K562 (cell line): ENCODE results near the gene ERICH6. TPM values are rescaled to one million over a fixed set of nuclear protein-coding genes. Genes with fewer than 3 reads are reported as not detected.

Source experiments
- ATF1 ChIP-seq, 2 experiments: fragments of 450-650 bp in 1 of 2; IDR thresholded peaks; 2 replicates each; pipeline ENCODE4 v1.6.1; 2016; ENCODE audit warnings: missing compliant biosample characterization in 1 of 2, missing genetic modification characterization in 1 of 2
- BCL6 ChIP-seq: fragments of 250-450 bp; sonication (Bioruptor Pico); IDR thresholded peaks from 2 replicates; pipeline ENCODE4 v1.4.0; 2020
- CEBPB ChIP-seq: fragments of 450-650 bp; IDR thresholded peaks from 2 replicates; pipeline ENCODE4 v1.6.1; 2016; ENCODE audit warnings: missing genetic modification characterization, missing compliant biosample characterization
- CHCHD3 ChIP-seq: fragments of 250-450 bp; sonication (Bioruptor Pico); IDR thresholded peaks from 2 replicates; pipeline ENCODE4 v2.1.2; 2022; ENCODE audit warnings: mild to moderate bottlenecking
- ESRRA ChIP-seq: fragments of 450-650 bp; IDR thresholded peaks from 2 replicates; pipeline ENCODE4 v1.6.1; 2014; ENCODE audit warnings: low read depth, mild to moderate bottlenecking, moderate library complexity, borderline replicate concordance
- HNRNPK ChIP-seq: fragments of 200-400 bp; formaldehyde crosslinking; IDR thresholded peaks from one replicate; pipeline ENCODE4 v1.6.1; 2018; ENCODE audit warnings: mild to moderate bottlenecking, low read depth, low read length; ENCODE audit not compliant: poor library complexity, severe bottlenecking
- ILK ChIP-seq: fragments of 450-650 bp; IDR thresholded peaks from 2 replicates; pipeline ENCODE4 v1.6.1; 2016; ENCODE audit warnings: missing genetic modification characterization, low read depth, mild to moderate bottlenecking, missing compliant biosample characterization, moderate library complexity, borderline replicate concordance
- MCM2 ChIP-seq: fragments of 450-650 bp; IDR thresholded peaks from 2 replicates; pipeline ENCODE4 v1.6.1; 2017; ENCODE audit warnings: low read depth, mild to moderate bottlenecking
- MCM7 ChIP-seq, 2 experiments: fragments of 450-650 bp; IDR thresholded peaks; 2 replicates each; pipeline ENCODE4 v1.6.1; 2016 to 2018
- NBN ChIP-seq: fragments of 450-650 bp; IDR thresholded peaks from 2 replicates; pipeline ENCODE4 v1.6.1; 2016; ENCODE audit warnings: low read depth, mild to moderate bottlenecking
- NCOA1 ChIP-seq: fragments of 450-650 bp; IDR thresholded peaks from 2 replicates; pipeline ENCODE4 v1.6.1; 2016; ENCODE audit warnings: low read depth
- RBM14 ChIP-seq: fragments of 200-400 bp; formaldehyde crosslinking; IDR thresholded peaks from 2 replicates; pipeline ENCODE4 v1.6.1; 2018; ENCODE audit warnings: low read depth, mild to moderate bottlenecking, low read length, moderate library complexity, borderline replicate concordance; ENCODE audit not compliant: insufficient read depth
- SMAD1 ChIP-seq: fragments of 150-350 bp; IDR thresholded peaks from 2 replicates; pipeline ENCODE4 v1.6.1; 2014; ENCODE audit warnings: low read length, low read depth; ENCODE audit not compliant: partially characterized antibody
- XRCC4 ChIP-seq: IDR thresholded peaks from one replicate; pipeline ENCODE4 v1.6.1; 2011; ENCODE audit not compliant: insufficient read depth, insufficient read length; ENCODE audit errors: extremely low read depth
- ZFP36 ChIP-seq: fragments of 150-350 bp; IDR thresholded peaks from 2 replicates; pipeline ENCODE4 v1.6.1; 2018; ENCODE audit warnings: low read length, low read depth; ENCODE audit not compliant: partially characterized antibody
- ZNF12 ChIP-seq: sonication (generic); formaldehyde crosslinking; IDR thresholded peaks from 2 replicates; pipeline ENCODE4 v1.4.0; 2020; ENCODE audit warnings: mild to moderate bottlenecking, missing genetic modification reagents
- ZNF133 ChIP-seq: fragments of 250-450 bp; sonication (Bioruptor Pico); IDR thresholded peaks from 2 replicates; pipeline ENCODE4 v1.4.0; 2020; ENCODE audit warnings: mild to moderate bottlenecking
- ZNF778 ChIP-seq: fragments of 450-650 bp; formaldehyde crosslinking; IDR thresholded peaks from 2 replicates; pipeline ENCODE4 v1.4.0; 2020; ENCODE audit warnings: mild to moderate bottlenecking, moderate library complexity
- polyA plus RNA-seq, 8 experiments: library from polyadenylated mRNA; depleted of rRNA in 4 of 8; stranded (reverse) in 5 of 8; unstranded in 3 of 8; fragments of >200 nt; fragmentation: Nextera tagmentation in 2 of 8; fragmentation: Illumina TruSeq in 1 of 8; extraction: Ambion mirVana in 2 of 8; extraction: Trizol in 1 of 8; gene quantifications; 2 replicates each; pipeline versions ENCODE4 v1.2.1 to v1.2.3, GENCODE V29; 2011 to 2014; ENCODE audit warnings: inconsistent platforms in 1 of 8, missing spikeins in 1 of 8
- total RNA-seq, 7 experiments: library from RNA; depleted of rRNA in 6 of 7; stranded (reverse); fragments of >200 nt in 6 of 7; fragmentation: Illumina TruSeq in 2 of 7; extraction: Trizol in 2 of 7; gene quantifications; 2 replicates each; pipeline versions ENCODE4 v1.2.1 to v1.2.3, GENCODE V29; 2011 to 2021; ENCODE audit warnings: low replicate concordance in 1 of 7
- TF ChIP-seq, protein P1 (sequence below): fragments of 450-650 bp; IDR thresholded peaks from 2 replicates; pipeline ENCODE4 v1.7.1; 2018; ENCODE audit warnings: mild to moderate bottlenecking, low read depth; ENCODE audit not compliant: partially characterized antibody
- TF ChIP-seq, protein P2 (sequence below): fragments of 250-450 bp; sonication (Bioruptor Pico); IDR thresholded peaks from 2 replicates; pipeline ENCODE4 v1.8.0; 2022; ENCODE audit warnings: moderate library complexity, mild to moderate bottlenecking, inconsistent platforms
- TF ChIP-seq, protein P3 (sequence below): sonication (generic); formaldehyde crosslinking; IDR thresholded peaks from 2 replicates; pipeline ENCODE4 v1.8.0; 2022; ENCODE audit warnings: missing genetic modification reagents, mild to moderate bottlenecking, borderline replicate concordance
- TF ChIP-seq, protein P4 (sequence below): sonication (generic); formaldehyde crosslinking; IDR thresholded peaks from 2 replicates; pipeline ENCODE4 v1.8.0; 2022; ENCODE audit warnings: mild to moderate bottlenecking, missing genetic modification reagents
- TF ChIP-seq, protein P5 (sequence below): fragments of 450-650 bp; IDR thresholded peaks from 2 replicates; pipeline ENCODE4 v1.7.0; 2016; ENCODE audit warnings: borderline replicate concordance

The ERICH6 gene
- total and polyA plus RNA-seq, 9 of the 15 experiments (the other 6 are each of a cell fraction or from before 2014, with no cell fraction given) = not detected

DNA sequence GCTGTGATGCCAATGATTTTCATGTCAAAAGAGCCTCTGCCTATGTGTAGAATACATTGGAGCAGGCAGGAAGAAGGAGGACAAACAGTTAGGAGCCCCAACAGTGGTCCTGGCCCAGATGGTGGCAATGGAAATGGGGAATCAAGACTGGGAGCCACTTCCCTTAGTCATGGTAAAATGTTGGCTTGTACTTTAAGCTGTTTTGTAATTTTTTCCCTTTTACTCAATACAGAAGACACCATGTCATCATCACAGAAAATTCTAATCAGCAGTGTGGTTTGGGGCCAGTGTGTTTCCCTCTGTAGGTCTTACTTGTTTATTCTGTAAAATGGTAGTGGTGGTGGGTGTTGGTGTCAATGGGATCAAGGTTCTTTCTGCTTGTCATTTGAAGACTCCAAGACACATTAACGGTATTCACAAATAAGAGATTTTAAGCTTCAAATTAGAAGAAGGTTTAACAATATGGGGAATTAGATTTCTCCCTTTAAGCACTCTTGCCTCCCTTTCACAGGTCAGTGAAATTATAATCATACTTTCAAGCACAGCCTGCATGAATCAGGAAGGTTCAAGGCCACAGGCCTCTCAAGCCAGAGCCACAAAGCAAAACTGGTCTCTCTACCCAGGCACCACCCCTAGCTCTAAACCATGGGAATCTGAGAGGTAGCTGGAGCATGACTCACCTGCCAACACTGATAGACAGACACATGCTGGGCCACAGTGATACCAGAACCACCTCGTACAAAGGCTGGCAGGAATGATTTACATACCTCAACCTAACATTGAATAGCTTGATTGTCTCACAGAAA is 34.4 kb upstream of the ERICH6 start (continued):
- TF ChIP-seq, protein P1, sequence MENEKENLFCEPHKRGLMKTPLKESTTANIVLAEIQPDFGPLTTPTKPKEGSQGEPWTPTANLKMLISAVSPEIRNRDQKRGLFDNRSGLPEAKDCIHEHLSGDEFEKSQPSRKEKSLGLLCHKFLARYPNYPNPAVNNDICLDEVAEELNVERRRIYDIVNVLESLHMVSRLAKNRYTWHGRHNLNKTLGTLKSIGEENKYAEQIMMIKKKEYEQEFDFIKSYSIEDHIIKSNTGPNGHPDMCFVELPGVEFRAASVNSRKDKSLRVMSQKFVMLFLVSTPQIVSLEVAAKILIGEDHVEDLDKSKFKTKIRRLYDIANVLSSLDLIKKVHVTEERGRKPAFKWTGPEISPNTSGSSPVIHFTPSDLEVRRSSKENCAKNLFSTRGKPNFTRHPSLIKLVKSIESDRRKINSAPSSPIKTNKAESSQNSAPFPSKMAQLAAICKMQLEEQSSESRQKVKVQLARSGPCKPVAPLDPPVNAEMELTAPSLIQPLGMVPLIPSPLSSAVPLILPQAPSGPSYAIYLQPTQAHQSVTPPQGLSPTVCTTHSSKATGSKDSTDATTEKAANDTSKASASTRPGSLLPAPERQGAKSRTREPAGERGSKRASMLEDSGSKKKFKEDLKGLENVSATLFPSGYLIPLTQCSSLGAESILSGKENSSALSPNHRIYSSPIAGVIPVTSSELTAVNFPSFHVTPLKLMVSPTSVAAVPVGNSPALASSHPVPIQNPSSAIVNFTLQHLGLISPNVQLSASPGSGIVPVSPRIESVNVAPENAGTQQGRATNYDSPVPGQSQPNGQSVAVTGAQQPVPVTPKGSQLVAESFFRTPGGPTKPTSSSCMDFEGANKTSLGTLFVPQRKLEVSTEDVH = no peak
- no peak for TF ChIP-seq BCL6 (CRISPR knock-in tag)
- TF ChIP-seq, protein P2, sequence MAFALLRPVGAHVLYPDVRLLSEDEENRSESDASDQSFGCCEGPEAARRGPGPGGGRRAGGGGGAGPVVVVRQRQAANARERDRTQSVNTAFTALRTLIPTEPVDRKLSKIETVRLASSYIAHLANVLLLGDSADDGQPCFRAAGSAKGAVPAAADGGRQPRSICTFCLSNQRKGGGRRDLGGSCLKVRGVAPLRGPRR (CRISPR knock-in tag) = no peak
- TF ChIP-seq ZNF778 (CRISPR knock-in tag) = no peak
- no peak for TF ChIP-seq ATF1 (CRISPR knock-in tag; IDR thresholded peaks at IDR 0.05)
- no peak for TF ChIP-seq ATF1 (tag; IDR thresholded peaks at IDR 0.05)
- TF ChIP-seq MCM2 = no peak
- TF ChIP-seq NBN = no peak
- TF ChIP-seq ZNF133 (CRISPR knock-in tag) = no peak
- no peak for TF ChIP-seq SMAD1
- no peak for TF ChIP-seq ZNF12 (CRISPR knock-in tag)
- no peak for TF ChIP-seq HNRNPK
- no peak for TF ChIP-seq CHCHD3
- TF ChIP-seq CEBPB (tag) = no peak
- TF ChIP-seq, protein P3, sequence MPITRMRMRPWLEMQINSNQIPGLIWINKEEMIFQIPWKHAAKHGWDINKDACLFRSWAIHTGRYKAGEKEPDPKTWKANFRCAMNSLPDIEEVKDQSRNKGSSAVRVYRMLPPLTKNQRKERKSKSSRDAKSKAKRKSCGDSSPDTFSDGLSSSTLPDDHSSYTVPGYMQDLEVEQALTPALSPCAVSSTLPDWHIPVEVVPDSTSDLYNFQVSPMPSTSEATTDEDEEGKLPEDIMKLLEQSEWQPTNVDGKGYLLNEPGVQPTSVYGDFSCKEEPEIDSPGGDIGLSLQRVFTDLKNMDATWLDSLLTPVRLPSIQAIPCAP = no peak
- TF ChIP-seq NCOA1 = no peak; the same call in 1 of the 2 replicates
- no peak for TF ChIP-seq MCM7 (IDR thresholded peaks at IDR 0.05)
- TF ChIP-seq XRCC4 = no peak
- TF ChIP-seq ZFP36 = no peak
- no peak for TF ChIP-seq ESRRA
- TF ChIP-seq, protein P4, sequence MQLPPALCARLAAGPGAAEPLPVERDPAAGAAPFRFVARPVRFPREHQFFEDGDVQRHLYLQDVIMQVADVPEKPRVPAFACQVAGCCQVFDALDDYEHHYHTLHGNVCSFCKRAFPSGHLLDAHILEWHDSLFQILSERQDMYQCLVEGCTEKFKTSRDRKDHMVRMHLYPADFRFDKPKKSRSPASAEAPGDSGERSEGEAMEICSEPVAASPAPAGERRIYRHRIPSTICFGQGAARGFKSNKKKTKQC (CRISPR knock-in tag) = no peak
- no peak for TF ChIP-seq ILK
- TF ChIP-seq RBM14 = no peak
- TF ChIP-seq, protein P5, sequence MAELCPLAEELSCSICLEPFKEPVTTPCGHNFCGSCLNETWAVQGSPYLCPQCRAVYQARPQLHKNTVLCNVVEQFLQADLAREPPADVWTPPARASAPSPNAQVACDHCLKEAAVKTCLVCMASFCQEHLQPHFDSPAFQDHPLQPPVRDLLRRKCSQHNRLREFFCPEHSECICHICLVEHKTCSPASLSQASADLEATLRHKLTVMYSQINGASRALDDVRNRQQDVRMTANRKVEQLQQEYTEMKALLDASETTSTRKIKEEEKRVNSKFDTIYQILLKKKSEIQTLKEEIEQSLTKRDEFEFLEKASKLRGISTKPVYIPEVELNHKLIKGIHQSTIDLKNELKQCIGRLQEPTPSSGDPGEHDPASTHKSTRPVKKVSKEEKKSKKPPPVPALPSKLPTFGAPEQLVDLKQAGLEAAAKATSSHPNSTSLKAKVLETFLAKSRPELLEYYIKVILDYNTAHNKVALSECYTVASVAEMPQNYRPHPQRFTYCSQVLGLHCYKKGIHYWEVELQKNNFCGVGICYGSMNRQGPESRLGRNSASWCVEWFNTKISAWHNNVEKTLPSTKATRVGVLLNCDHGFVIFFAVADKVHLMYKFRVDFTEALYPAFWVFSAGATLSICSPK = no peak
